Endothelial cell of umbilical vein (primary cell): Measurements from ENCODE around the gene COX5A. TPM values are rescaled to one million over a fixed set of nuclear protein-coding genes. Genes with fewer than 3 reads are reported as not detected.

ENCODE experiments used
- BruUV-seq: library from RNA; stranded (reverse); fragments of 400-500 nt; replicated peaks from 2 replicates; lab custom pipeline; 2021; lab: Mats Ljungman, UMichigan
- CTCF ChIA-PET: fragments of 300-600, 350-600 bp; sonication (Branson Sonifier 250); formaldehyde crosslinking; loops from one replicate; lab custom pipeline; 2021; ENCODE audit warnings: antibody characterized with exemption, inconsistent platforms; lab: Charles Lee
- POLR2A ChIA-PET: fragments of 300-600, 350-600 bp; sonication (Branson Sonifier 250); formaldehyde crosslinking; loops from one replicate; lab custom pipeline; 2021; ENCODE audit warnings: antibody characterized with exemption, inconsistent platforms; lab: Charles Lee
- DNase-seq: peaks from one replicate; pipeline ENCODE4 v3.0.0-alpha.2; 2011; ENCODE audit warnings: low read depth, low spot score
- FAIRE-seq: peaks from 2 replicates; lab custom pipeline; 2011; peaks lifted over from hg19 to GRCh38; lab: Jason Lieb, UNC
- H2AFZ ChIP-seq: 2 replicates; pipeline ENCODE4 v1.6.0; 2012; ENCODE audit warnings: low read depth, low read length, control low read depth, inconsistent platforms
- H3K27ac ChIP-seq: 2 replicates; pipeline ENCODE4 v1.5.1; 2011; ENCODE audit warnings: low read depth, mild to moderate bottlenecking, control low read depth, low read length, moderate library complexity; ENCODE audit not compliant: insufficient read depth
- H3K27me3 ChIP-seq, 2 experiments: 2 replicates each; pipeline versions ENCODE4 v1.6.0 to v1.6.1; 2011; ENCODE audit warnings: low read length in 2 of 2, mixed read lengths in 1 of 2; ENCODE audit not compliant: control insufficient read depth in 2 of 2, insufficient read depth in 2 of 2
- H3K36me3 ChIP-seq, 2 experiments: 2 replicates in 1 of 2; 3 replicates in 1 of 2; pipeline ENCODE4 v1.5.1; 2011; ENCODE audit warnings: low read length in 2 of 2, mild to moderate bottlenecking in 1 of 2, moderate library complexity in 1 of 2; ENCODE audit not compliant: control insufficient read depth in 2 of 2, insufficient read depth in 2 of 2; ENCODE audit errors: extremely low read depth in 1 of 2
- H3K4me1 ChIP-seq: 3 replicates; pipeline ENCODE4 v1.5.1; 2011; ENCODE audit warnings: mild to moderate bottlenecking, low read length; ENCODE audit not compliant: control insufficient read depth, insufficient read depth; ENCODE audit errors: extremely low read depth
- H3K4me2 ChIP-seq: 2 replicates; pipeline ENCODE4 v1.6.1; 2011; ENCODE audit warnings: low read length, control low read depth, mixed read lengths; ENCODE audit not compliant: insufficient read depth
- H3K4me3 ChIP-seq, 3 experiments: fragments of 200-600 bp in 1 of 3; sonication (generic), shearing (Covaris generic) in 1 of 3; replicated peaks in 1 of 3; 2 replicates each; pipeline ENCODE4 v1.5.1; 2011 to 2016; ENCODE audit warnings: control low read depth in 3 of 3, low read length in 3 of 3, mild to moderate bottlenecking in 2 of 3, inconsistent platforms in 1 of 3, low read depth in 1 of 3, moderate library complexity in 1 of 3; ENCODE audit not compliant: insufficient read depth in 1 of 3
- H3K79me2 ChIP-seq: 2 replicates; pipeline ENCODE4 v1.6.0; 2012; ENCODE audit warnings: low read length, inconsistent platforms; ENCODE audit not compliant: control insufficient read depth, insufficient read depth
- H3K9ac ChIP-seq: replicated peaks from 2 replicates; pipeline ENCODE3; 2011; ENCODE audit warnings: low read length, control low read depth; ENCODE audit not compliant: insufficient read depth; ENCODE audit errors: extremely low read depth
- H3K9me1 ChIP-seq: replicated peaks from 3 replicates; pipeline ENCODE4 v1.6.0; 2011; ENCODE audit warnings: mild to moderate bottlenecking, low read length; ENCODE audit not compliant: control insufficient read depth, insufficient read depth; ENCODE audit errors: extremely low read depth
- H3K9me3 ChIP-seq: replicated peaks from 2 replicates; pipeline ENCODE4 v1.5.1; 2012; ENCODE audit warnings: low read length, inconsistent platforms; ENCODE audit not compliant: control insufficient read depth, insufficient read depth
- H4K20me1 ChIP-seq: replicated peaks from 2 replicates; pipeline ENCODE3; 2011; ENCODE audit warnings: mild to moderate bottlenecking, low read length; ENCODE audit not compliant: control insufficient read depth, insufficient read depth; ENCODE audit errors: extremely low read depth
- CTCF ChIP-seq, 2 donors: IDR thresholded peaks; 1 replicate in 1 of 2; 2 replicates in 1 of 2; pipeline ENCODE4 v1.5.1; 2011; ENCODE audit warnings: low read length in 2 of 2, mild to moderate bottlenecking in 2 of 2, moderate library complexity in 2 of 2, control low read depth in 1 of 2, inconsistent platforms in 1 of 2, low read depth in 1 of 2; ENCODE audit not compliant: insufficient read depth in 1 of 2; ENCODE audit errors: extremely low read depth in 1 of 2
- FOS ChIP-seq: IDR thresholded peaks from 2 replicates; pipeline ENCODE4 v1.6.1; 2011; ENCODE audit warnings: mild to moderate bottlenecking, low read length, moderate library complexity, borderline replicate concordance; ENCODE audit not compliant: insufficient read depth
- JUN ChIP-seq: IDR thresholded peaks from 2 replicates; pipeline ENCODE4 v1.6.1; 2011; ENCODE audit warnings: borderline replicate concordance, low read depth; ENCODE audit not compliant: insufficient read length, insufficient read depth
- MAX ChIP-seq: IDR thresholded peaks from 2 replicates; pipeline ENCODE4 v1.6.1; 2011; ENCODE audit not compliant: insufficient read depth, insufficient read length
- POLR2AphosphoS5 ChIP-seq: IDR thresholded peaks from 2 replicates; pipeline ENCODE4 v1.6.1; 2012; ENCODE audit warnings: low read depth, mild to moderate bottlenecking, control low read depth, low read length, moderate library complexity; ENCODE audit not compliant: insufficient read depth
- dilution Hi-C: fragments of 300-500 bp; cut with MboI; formaldehyde crosslinking; loops from one replicate; pipeline ENCODE4 v1.15.0; 2019; ENCODE audit warnings: low sequenced_read_pairs; ENCODE audit not compliant: extremely low pct_ligation_motif_present
- intact Hi-C: fragments of 100-400 bp; cut with micrococcal nuclease; formaldehyde crosslinking; loops from one replicate; pipeline ENCODE4 v1.10.0; 2022
- polyA plus RNA-seq, 4 experiments: library from polyadenylated mRNA; depleted of rRNA in 3 of 4; stranded (reverse) in 3 of 4; unstranded in 1 of 4; fragments of >200 nt; gene quantifications; 2 replicates each; pipeline versions ENCODE4 v1.2.1 to v1.2.3, GENCODE V29; 2011 to 2012; ENCODE audit warnings: missing spikeins in 1 of 4
- total RNA-seq: library from RNA; stranded (reverse); gene quantifications from 2 replicates; pipeline ENCODE4 v1.2.3, GENCODE V29; 2021

Gene COX5A
- total and polyA plus RNA-seq, 2 donors (not counting 3 experiments of a cell fraction or from before 2014, with no cell fraction given) = 134 to 220 TPM

- H3K9me3 ChIP-seq = no peaks in the 10 kb centered on the region
- peak overlapping the region; percentile 88 for H3K4me2 ChIP-seq
- intact Hi-C loops (no loop called here), dilution Hi-C loops (no loop called here)
- no peak for TF ChIP-seq POLR2AphosphoS5
- no peak for TF ChIP-seq CTCF (IDR thresholded peaks at IDR 0.05; ENCODE audit: extremely low read depth in 1 of 2, insufficient read depth in 1 of 2, low read depth in 1 of 2, low read length in 2 of 2)
- no peak for TF ChIP-seq MAX
- no peak for TF ChIP-seq JUN
- no peak for TF ChIP-seq FOS
- H3K4me3 ChIP-seq = peak overlapping the region; percentile 30 to 83 (median 74)
- no peaks in the 10 kb centered on the region for H3K27me3 ChIP-seq
- H3K27ac ChIP-seq = no peak overlapping the region
- no peaks in the 10 kb centered on the region for H4K20me1 ChIP-seq
- ChIA-PET CTCF (interaction anchor here (1.0 to 3.1 kb wide), 2 partner anchors 11 to 16 kb away, joined by 4 to 28 read pairs; partner anchors contain the start of gene FAM219B), POLR2A (no interaction called here)
- H2AFZ ChIP-seq = peak overlapping the region; percentile 84
- peaks cover 0 to 6% of the 10 kb centered on the region in 2 experiments for H3K36me3 ChIP-seq
- peak overlapping the region; percentile 76 for H3K9ac ChIP-seq
- H3K9me1 ChIP-seq = no peaks in the 10 kb centered on the region
- peaks cover 6% of the 10 kb centered on the region for H3K79me2 ChIP-seq
- FAIRE-seq (no peak), DNase-seq (no peak)
- peaks cover 12% of the 10 kb centered on the region for H3K4me1 ChIP-seq
- BruUV-seq = no TSS peak
Measured at GRCh38 chr15:74890665-74890960, 47.3 kb downstream of the COX5A start.
